Keratinocyte (primary cell): Measurements from ENCODE around the gene ASXL2. TPM values are rescaled to one million over a fixed set of nuclear protein-coding genes. Genes with fewer than 3 reads are reported as not detected.

Experiments used
- DNase-seq: peaks from one replicate; pipeline ENCODE4 v3.0.0-alpha.2; 2011; ENCODE audit warnings: low read depth, missing footprints, low spot score
- FAIRE-seq: peaks from 2 replicates; lab custom pipeline; 2011; peaks lifted over from hg19 to GRCh38; lab: Jason Lieb, UNC
- H2AFZ ChIP-seq: 2 replicates; pipeline ENCODE4 v1.6.0; 2012; ENCODE audit warnings: low read length, control low read depth, inconsistent platforms; ENCODE audit not compliant: control insufficient read depth
- H3K27ac ChIP-seq: 2 replicates; pipeline ENCODE4 v1.5.1; 2011; ENCODE audit warnings: low read length; ENCODE audit not compliant: control insufficient read depth, insufficient read depth
- H3K27me3 ChIP-seq: 3 replicates; pipeline ENCODE4 v1.6.0; 2011; ENCODE audit warnings: low read length; ENCODE audit not compliant: control insufficient read depth, insufficient read depth; ENCODE audit errors: extremely low read depth
- H3K36me3 ChIP-seq, 2 experiments: 2 replicates in 1 of 2; 3 replicates in 1 of 2; pipeline ENCODE4 v1.5.1; 2011; ENCODE audit warnings: low read length in 2 of 2, mild to moderate bottlenecking in 1 of 2; ENCODE audit not compliant: control insufficient read depth in 2 of 2, insufficient read depth in 2 of 2; ENCODE audit errors: extremely low read depth in 1 of 2
- H3K4me1 ChIP-seq: 3 replicates; pipeline ENCODE4 v1.5.1; 2011; ENCODE audit warnings: low read length; ENCODE audit not compliant: control insufficient read depth, insufficient read depth; ENCODE audit errors: extremely low read depth
- H3K4me2 ChIP-seq: 3 replicates; pipeline ENCODE4 v1.6.0; 2011; ENCODE audit warnings: low read depth, low read length; ENCODE audit not compliant: control insufficient read depth, insufficient read depth; ENCODE audit errors: extremely low read depth
- H3K4me3 ChIP-seq, 3 experiments: fragments of 200-600 bp in 1 of 3; sonication (generic) in 1 of 3; 2 replicates in 2 of 3; 3 replicates in 1 of 3; pipeline ENCODE4 v1.5.1; 2011 to 2016; ENCODE audit warnings: low read length in 3 of 3, mild to moderate bottlenecking in 3 of 3, control low read depth in 2 of 3, inconsistent platforms in 1 of 3, low read depth in 1 of 3, mixed read lengths in 1 of 3, mixed run types in 1 of 3, moderate library complexity in 1 of 3; ENCODE audit not compliant: control insufficient read depth in 2 of 3, insufficient read depth in 2 of 3; ENCODE audit errors: extremely low read depth in 1 of 3
- H3K79me2 ChIP-seq: 2 replicates; pipeline ENCODE4 v1.6.0; 2012; ENCODE audit warnings: low read length; ENCODE audit not compliant: control insufficient read depth, insufficient read depth
- H3K9ac ChIP-seq: 3 replicates; pipeline ENCODE4 v1.6.0; 2011; ENCODE audit warnings: low read length; ENCODE audit not compliant: control insufficient read depth, insufficient read depth; ENCODE audit errors: extremely low read depth
- H3K9me1 ChIP-seq: 3 replicates; pipeline ENCODE4 v1.6.0; 2011; ENCODE audit warnings: low read length; ENCODE audit not compliant: control insufficient read depth, insufficient read depth; ENCODE audit errors: extremely low read depth
- H3K9me3 ChIP-seq: 2 replicates; pipeline ENCODE4 v1.5.1; 2012; ENCODE audit warnings: low read depth, low read length; ENCODE audit not compliant: control insufficient read depth
- H4K20me1 ChIP-seq: 3 replicates; pipeline ENCODE4 v1.6.0; 2011; ENCODE audit warnings: low read length; ENCODE audit not compliant: control insufficient read depth, insufficient read depth; ENCODE audit errors: extremely low read depth
- CTCF ChIP-seq, 3 experiments: IDR thresholded peaks in 1 of 3; conservative IDR thresholded peaks in 1 of 3; optimal IDR thresholded peaks in 1 of 3; 2 replicates in 2 of 3; 3 replicates in 1 of 3; pipeline versions ENCODE3 to v1.5.1; 2011; ENCODE audit warnings: low read length in 3 of 3, mild to moderate bottlenecking in 3 of 3, moderate library complexity in 2 of 3, control low read depth in 1 of 3, inconsistent platforms in 1 of 3; ENCODE audit not compliant: insufficient read depth in 2 of 3; ENCODE audit errors: extremely low read depth in 1 of 3
- EZH2 ChIP-seq: IDR thresholded peaks from one replicate; pipeline ENCODE4 v1.6.1; 2012; ENCODE audit warnings: inconsistent platforms, mild to moderate bottlenecking, low read length, moderate library complexity
- dilution Hi-C: fragments of 300-500 bp; cut with MboI; formaldehyde crosslinking; loops from one replicate; pipeline ENCODE4 v1.7.0; 2020; ENCODE audit warnings: low sequenced_read_pairs; ENCODE audit not compliant: extremely low pct_ligation_motif_present
- polyA plus RNA-seq, 5 experiments: library from polyadenylated mRNA; depleted of rRNA in 3 of 5; stranded (reverse) in 3 of 5; stranded (forward) in 1 of 5; unstranded in 1 of 5; fragments of >200 nt; gene quantifications; 1 replicate in 1 of 5; 2 replicates in 3 of 5; 3 replicates in 1 of 5; pipeline versions ENCODE4 v1.2.1 to v1.2.3, GENCODE V29; 2011 to 2012; ENCODE audit warnings: missing spikeins in 2 of 5, low read depth in 1 of 5, low replicate concordance in 1 of 5

Gene ASXL2
- polyA plus RNA-seq, 1 donor (not counting 4 experiments of a cell fraction or from before 2014, with no cell fraction given): 12.5 TPM

GRCh38 chr2:25835906-25836305, 42.4 kb downstream of the ASXL2 start:
- Histone ChIP-seq H3K79me2 (peaks cover 3% of the 10 kb centered on the region), H3K4me3 (no peak overlapping the region), H3K36me3 (peaks cover 0 to 3% of the 10 kb centered on the region in 2 experiments), H3K9me1 (no peaks in the 10 kb centered on the region), H2AFZ (no peak overlapping the region), H3K4me1 (no peaks in the 10 kb centered on the region), H3K27ac (no peak overlapping the region), H3K9me3 (no peaks in the 10 kb centered on the region), H3K27me3 (no peaks in the 10 kb centered on the region), H4K20me1 (no peaks in the 10 kb centered on the region), H3K4me2 (no peak overlapping the region), H3K9ac (no peak overlapping the region)
- DNase-seq (no peak), FAIRE-seq (no peak)
- dilution Hi-C loops: no loop called here
- TF ChIP-seq EZH2: no peak
- TF ChIP-seq CTCF (optimal IDR thresholded peaks at IDR 0.05 in 1 of 3, IDR thresholded peaks at IDR 0.05 in 1 of 3, conservative IDR thresholded peaks at IDR 0.05 in 1 of 3; ENCODE audit: extremely low read depth in 1 of 3, insufficient read depth in 2 of 3, low read length in 3 of 3): no peak

GRCh38 chr2:25833566-25833965, 44.7 kb downstream of the ASXL2 start:
- DNase-seq (no peak), FAIRE-seq (no peak)
- Histone ChIP-seq H3K9me1 (no peaks in the 10 kb centered on the region), H2AFZ (no peak overlapping the region), H3K27ac (no peak overlapping the region), H3K27me3 (no peaks in the 10 kb centered on the region), H3K79me2 (peaks cover 8% of the 10 kb centered on the region), H4K20me1 (no peaks in the 10 kb centered on the region), H3K9me3 (no peaks in the 10 kb centered on the region), H3K4me1 (no peaks in the 10 kb centered on the region), H3K9ac (no peak overlapping the region), H3K4me3 (no peak overlapping the region), H3K4me2 (no peak overlapping the region), H3K36me3 (peaks cover 0 to 3% of the 10 kb centered on the region in 2 experiments)
- no peak for TF ChIP-seq CTCF (optimal IDR thresholded peaks at IDR 0.05 in 1 of 3, IDR thresholded peaks at IDR 0.05 in 1 of 3, conservative IDR thresholded peaks at IDR 0.05 in 1 of 3; ENCODE audit: extremely low read depth in 1 of 3, insufficient read depth in 2 of 3, low read length in 3 of 3)
- TF ChIP-seq EZH2: no peak
- dilution Hi-C loops: no loop called here
